Left kidney (tissue), 2 donors: ENCODE measurements around the gene BMP2K. TPM values are rescaled to one million over a fixed set of nuclear protein-coding genes. Genes with fewer than 3 reads are reported as not detected.
A peak's percentile ranks its signal among the peaks of the same experiment; 100 is the strongest.

Source experiments
- DNase-seq: peaks from one replicate; pipeline ENCODE4 v3.0.0-alpha.2; 2013
- polyA plus RNA-seq: library from polyadenylated mRNA; unstranded; fragments of 120-200 nt; gene quantifications from one replicate; pipeline ENCODE4 v1.2.1, GENCODE V29; 2013; ENCODE audit not compliant: insufficient read length

The BMP2K gene
- polyA plus RNA-seq, 1 donor: 36.3 TPM

- DNase-seq: no peak
These were observed 154.0 kb downstream of the BMP2K start for GRCh38 chr4:78930016-78930629.

GRCh38 chr4:78936989-78937388 is 160.8 kb downstream of the BMP2K start:
- DNase-seq: no peak

GRCh38 chr4:78937837-78938236 is 161.7 kb downstream of the BMP2K start:
- DNase-seq: no peak

- DNase-seq: peak; percentile 3
These were observed 162.3 kb downstream of the BMP2K start for GRCh38 chr4:78938474-78938867.

GRCh38 chr4:78938868-78939666 is 162.9 kb downstream of the BMP2K start, which contains the start of gene PAQR3:
Gene PAQR3, minus strand, starts transcription at chr4:78939438. Its CDS starts 214 bp downstream, at chr4:78939224.
- DNase-seq: peak; percentile 85

GRCh38 chr4:78939667-78940008 is 163.5 kb downstream of the BMP2K start:
- peak; percentile 31 for DNase-seq

GRCh38 chr4:78940752-78941151 is 164.6 kb downstream of the BMP2K start:
- no peak for DNase-seq

GRCh38 chr4:78944381-78944780 is 168.2 kb downstream of the BMP2K start:
- DNase-seq: no peak

GRCh38 chr4:78945651-78946179 is 169.6 kb downstream of the BMP2K start:
- DNase-seq: no peak

- DNase-seq: no peak
These were observed 173.6 kb downstream of the BMP2K start for GRCh38 chr4:78949735-78950134.

GRCh38 chr4:78951862-78952472 is 175.8 kb downstream of the BMP2K start:
- peak; percentile 50 for DNase-seq

GRCh38 chr4:78953231-78953630 is 177.1 kb downstream of the BMP2K start:
- DNase-seq: no peak

GRCh38 chr4:78953769-78954666 is 177.9 kb downstream of the BMP2K start:
- no peak for DNase-seq

- no peak for DNase-seq
These were observed 180.8 kb downstream of the BMP2K start for GRCh38 chr4:78956975-78957374.

- no peak for DNase-seq
These were observed 184.8 kb downstream of the BMP2K start for GRCh38 chr4:78960926-78961325.

Other genes with a start within 250 kb of the BMP2K start
- gene ANXA3, start 224.6 kb upstream of the BMP2K start, polyA plus RNA-seq: 55.0 TPM
- 25.6 TPM for gene PAQR3, start 163.1 kb downstream of the BMP2K start, polyA plus RNA-seq